ENCODE results near the gene ZG16. TPM values are rescaled to one million over a fixed set of nuclear protein-coding genes. Genes with fewer than 3 reads are reported as not detected.

Gene ZG16
- total and polyA plus RNA-seq, 2 of the 8 experiments (the other 6 are each of a cell fraction or from before 2014, with no cell fraction given): not detected

DNA sequence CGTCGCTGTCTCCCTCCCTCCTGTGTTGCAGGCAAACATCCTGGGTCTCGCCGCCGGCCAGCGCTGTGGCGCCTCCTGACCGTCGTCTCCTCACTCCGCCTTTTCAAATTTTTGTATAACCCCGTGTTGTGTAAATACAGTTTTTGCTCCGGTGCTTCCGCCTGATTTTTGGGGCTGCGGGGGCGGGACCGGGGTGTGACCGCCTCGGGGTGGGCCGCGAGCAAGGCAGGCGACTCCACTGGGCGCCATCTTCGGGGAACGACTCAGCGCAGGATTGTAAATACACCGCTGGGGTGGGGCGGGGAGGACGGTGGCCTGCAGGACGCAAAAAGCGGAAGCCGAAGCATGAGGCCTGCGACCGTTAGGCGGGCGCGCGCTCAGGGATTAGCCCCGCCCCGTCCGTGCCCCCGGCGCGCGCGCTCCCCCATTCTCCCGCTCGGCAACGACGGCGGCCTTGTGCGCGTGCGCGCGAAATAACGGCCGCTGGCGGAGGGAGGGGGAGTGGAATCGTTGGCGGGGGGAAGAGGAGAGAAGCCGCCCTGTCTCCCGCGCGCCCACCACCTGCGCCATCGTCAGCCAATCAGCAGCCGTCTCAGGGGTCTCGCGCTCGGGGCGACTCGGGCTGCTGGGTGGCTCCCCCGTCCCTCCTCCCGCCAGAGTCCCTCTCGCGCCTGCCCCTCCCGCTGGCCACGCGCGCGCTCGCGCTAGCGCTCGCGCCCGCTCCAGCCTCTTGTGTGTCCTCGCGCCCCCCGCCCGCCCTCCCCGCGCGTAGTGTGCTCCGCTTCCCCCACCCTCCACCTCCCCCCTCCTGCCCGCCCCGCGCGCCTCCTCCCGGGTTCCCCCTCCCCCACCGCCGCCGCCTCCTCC, 27.4 kb downstream of the ZG16 start (continued):
- no peak for TF ChIP-seq ZNF274 (IDR thresholded peaks at IDR 0.05; ENCODE audit: borderline replicate concordance, extremely low read depth, low read length)
